G401.6 (cell line): Measurements from ENCODE around the gene EDN2.

ENCODE experiments used
- FAIRE-seq: peaks from 2 replicates; lab custom pipeline; 2012; peaks lifted over from hg19 to GRCh38; lab: Jason Lieb, UNC

Gene EDN2

DNA sequence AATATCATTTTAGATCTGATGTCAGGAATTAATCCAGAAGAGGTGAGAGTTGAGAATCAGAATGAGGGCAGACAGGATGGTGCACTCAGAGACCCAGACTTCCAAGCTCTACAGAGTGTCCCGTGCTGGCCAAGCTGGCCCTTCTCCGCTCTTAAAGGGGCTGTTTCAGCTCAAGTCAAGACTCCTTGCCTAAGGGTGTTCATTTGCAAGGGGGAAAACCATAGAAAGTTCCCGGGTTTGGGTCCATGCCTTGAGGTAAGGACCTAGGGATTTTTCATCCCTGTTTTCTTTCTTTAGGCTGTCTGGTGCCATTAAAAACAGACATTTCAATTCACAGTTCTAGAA, 47.5 kb downstream of the EDN2 start:
- FAIRE-seq, result no peak

DNA sequence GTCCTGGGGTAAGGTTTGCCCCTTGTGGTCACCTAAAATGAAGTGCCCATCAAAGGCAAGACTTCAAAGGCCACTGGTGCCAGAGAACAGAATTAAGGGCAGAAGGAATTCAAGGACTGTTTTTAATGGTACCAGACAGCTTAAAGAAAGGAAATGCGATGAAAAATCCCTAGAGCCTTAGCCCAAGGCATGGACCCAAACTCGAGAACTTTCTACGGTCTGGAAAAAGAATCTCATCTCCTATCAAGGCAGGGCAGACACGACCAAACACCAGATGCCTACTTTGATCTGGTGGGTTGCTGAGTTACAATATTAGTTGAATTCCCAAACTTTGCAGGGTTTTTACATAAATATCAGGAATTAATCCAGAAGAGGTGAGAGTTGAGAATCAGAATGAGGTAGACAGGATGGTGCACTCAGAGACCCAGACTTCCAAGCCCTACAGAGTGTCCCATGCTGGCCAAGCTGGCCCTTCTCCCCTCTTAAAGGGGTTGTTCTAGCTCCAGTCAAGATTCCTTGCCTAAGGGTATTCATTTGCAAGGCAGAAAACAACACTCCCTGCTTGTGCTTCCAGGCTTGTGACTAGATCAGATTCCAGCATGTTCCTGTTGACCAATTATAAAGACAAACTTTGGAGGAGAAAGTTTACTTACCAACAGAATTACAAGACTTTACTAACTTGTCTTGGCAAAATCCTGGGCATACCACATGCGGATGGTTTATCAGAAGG, 48.0 kb downstream of the EDN2 start:
- FAIRE-seq, result no peak

- no peak for FAIRE-seq
Measured at GRCh38 chr1:41435570-41436178, 48.8 kb downstream of the EDN2 start.

DNA sequence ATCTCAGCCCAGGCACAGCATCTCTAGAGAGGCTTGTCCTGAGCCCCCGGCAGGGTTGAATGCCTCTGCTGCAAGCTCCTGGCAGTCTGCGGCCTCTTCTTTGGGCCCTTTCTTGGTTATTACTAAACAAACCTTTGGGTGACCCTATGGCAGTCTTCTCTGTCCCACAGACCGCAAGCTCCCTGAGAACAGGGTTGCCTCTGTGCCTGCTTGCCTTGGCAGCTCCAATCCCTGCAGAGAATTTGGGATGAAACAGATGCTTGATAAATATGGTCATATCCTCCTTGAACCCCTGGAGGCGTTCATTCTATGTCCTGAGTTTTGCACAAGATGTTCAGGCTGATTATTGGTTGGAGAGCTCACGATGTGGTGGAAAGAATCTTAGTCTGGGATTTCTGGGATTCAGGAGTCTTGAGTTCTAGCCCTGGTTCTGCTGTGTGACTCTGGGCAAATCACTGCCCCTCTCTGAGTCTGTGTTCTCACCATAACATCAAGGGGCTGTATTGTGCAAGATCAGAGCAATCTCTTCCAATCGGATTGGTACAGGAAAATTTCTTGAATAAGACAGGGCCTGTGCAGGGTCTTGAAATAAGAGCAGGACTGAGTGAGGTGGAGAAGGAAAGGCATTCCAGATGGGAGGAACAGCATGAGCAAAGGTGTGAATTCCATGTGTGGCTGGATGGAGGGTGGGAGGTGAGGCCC, 49.6 kb downstream of the EDN2 start:
- no peak for FAIRE-seq

DNA sequence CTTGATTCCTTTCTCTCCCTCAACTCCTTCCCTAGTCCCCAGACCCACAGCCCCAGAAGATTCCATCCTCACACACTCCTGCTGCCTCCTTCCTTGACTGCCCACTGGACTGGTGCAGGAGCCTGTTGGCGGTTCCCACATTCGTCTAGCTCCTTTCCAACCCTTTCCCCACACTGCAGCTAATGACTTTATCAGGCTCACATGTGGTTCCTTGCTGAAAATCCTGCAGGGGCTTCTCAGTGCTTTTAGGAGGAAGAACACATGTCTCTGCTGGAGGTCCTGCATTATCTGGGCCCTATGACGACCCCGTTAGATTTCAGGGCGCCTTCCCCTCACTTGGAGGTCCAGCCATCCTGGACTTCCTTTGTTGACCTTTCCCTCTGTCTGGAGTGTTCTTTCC, 50.2 kb downstream of the EDN2 start:
- no peak for FAIRE-seq

DNA sequence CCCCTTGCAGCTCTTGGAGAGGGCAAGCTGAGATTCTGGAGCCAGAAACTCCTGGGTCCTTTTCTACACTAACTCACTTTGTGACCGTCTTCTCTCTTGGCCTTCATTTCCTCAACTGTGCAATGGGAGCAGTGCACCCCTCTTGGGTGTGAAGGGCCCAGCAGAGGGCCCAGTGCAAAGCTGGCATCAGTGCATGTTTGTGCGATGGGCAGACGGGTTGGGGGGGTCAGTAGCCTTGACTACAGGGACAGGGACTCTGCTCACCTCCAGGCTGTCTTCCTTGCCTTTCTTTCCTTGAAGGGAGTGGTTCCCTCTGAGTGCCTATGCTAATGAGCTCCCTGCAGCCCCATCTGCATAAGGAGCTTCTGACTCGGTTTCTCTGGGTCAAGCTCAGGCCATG, 51.0 kb downstream of the EDN2 start:
- no peak for FAIRE-seq

- peak; percentile 6 for FAIRE-seq
Measured at GRCh38 chr1:41432481-41433280, 51.8 kb downstream of the EDN2 start.

GRCh38 chr1:41431490-41432350, 52.8 kb downstream of the EDN2 start:
- no peak for FAIRE-seq

DNA sequence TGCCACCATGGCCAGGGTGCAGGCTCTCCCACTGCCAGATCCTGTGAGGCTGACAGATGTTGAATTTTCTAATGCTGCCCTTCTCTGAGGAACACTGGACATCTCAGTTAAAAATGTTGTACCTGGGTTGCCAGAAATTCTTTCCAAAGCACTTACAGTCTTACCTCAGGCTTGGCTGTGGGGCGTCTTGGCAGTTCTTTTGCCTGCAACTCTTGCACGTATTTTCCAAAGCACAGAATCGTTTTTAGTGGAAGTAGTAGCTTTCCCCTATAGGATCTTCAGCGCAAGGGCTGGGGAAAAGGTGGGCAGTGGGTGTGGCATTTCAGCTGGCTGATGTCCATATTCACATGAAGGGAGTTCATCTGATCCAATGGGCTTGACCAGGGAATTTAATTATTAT, 53.9 kb downstream of the EDN2 start:
- FAIRE-seq, result no peak

DNA sequence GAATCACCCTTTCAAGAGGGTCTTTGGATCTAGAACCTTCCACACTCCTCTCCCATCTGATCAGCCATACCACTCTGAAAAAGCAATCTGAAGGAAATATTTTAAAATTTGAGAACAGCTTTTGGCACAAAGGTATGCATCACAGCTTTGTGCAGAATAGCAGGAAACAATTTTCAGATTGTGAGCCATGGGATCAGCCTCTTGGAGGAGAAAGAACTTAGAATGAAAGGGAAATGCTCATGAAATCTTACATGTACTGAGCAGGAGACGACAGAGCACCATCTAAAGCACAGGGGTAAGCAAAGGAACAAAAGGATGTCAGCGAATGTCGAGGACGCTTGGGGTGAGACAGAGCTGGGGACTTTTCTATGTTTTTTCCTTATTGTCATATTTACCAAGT, 54.4 kb downstream of the EDN2 start:
- FAIRE-seq, result no peak

DNA sequence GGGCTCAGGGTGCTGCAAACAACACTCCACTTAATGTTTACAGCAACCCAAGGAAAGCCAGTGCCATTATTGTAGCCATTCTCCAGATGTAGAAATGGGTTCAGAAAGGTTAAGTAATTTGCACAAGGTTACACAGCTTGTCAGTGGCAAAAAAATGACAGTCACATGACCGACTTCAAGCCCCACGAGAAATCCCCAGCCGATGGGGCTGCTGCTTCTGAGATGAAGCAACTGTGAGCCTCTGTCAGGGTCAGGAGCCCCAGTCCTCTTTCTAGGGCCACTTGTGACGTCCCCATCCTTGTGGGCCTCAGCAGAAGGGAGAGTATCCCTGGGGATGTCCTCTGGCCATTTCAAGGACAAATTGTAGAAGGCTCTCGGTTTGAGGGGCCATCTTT, 54.8 kb downstream of the EDN2 start:
- FAIRE-seq, result no peak
